Upper lobe of right lung (tissue), 1 donor: ENCODE results near the gene TNKS2. TPM values are rescaled to one million over a fixed set of nuclear protein-coding genes. Genes with fewer than 3 reads are reported as not detected.

Source experiments
- ATAC-seq: fragments of 200-7000 bp; cut with Tn5 transposase; one replicate; pipeline ENCODE4 v1.9.1; 2020; ENCODE audit warnings: mild to moderate bottlenecking, moderate library complexity
- DNase-seq: peaks from one replicate; pipeline ENCODE4 v3.0.0-alpha.2; 2020
- H3K27ac ChIP-seq: fragments of 200-600 bp; one replicate; pipeline ENCODE4 v1.8.0; 2022
- H3K27me3 ChIP-seq: fragments of 200-600 bp; one replicate; pipeline ENCODE4 v1.8.0; 2022; ENCODE audit warnings: mild to moderate bottlenecking
- H3K36me3 ChIP-seq: fragments of 200-600 bp; one replicate; pipeline ENCODE4 v1.8.0; 2022
- H3K4me1 ChIP-seq: fragments of 200-600 bp; one replicate; pipeline ENCODE4 v1.8.0; 2022
- H3K4me3 ChIP-seq: fragments of 200-600 bp; one replicate; pipeline ENCODE4 v1.8.0; 2022; ENCODE audit warnings: mild to moderate bottlenecking
- H3K9me3 ChIP-seq: fragments of 200-600 bp; one replicate; pipeline ENCODE4 v1.8.0; 2022
- intact Hi-C: fragments of 100-400 bp; cut with DNase I; formaldehyde crosslinking; loops from one replicate; pipeline ENCODE4 v1.11.0; 2022
- total RNA-seq: library from RNA; stranded (reverse); fragmentation: NEBNext Ultra II Directional; extraction: Animal tissue kit (Norgen Biotek cat#: 25700); gene quantifications from one replicate; pipeline ENCODE4 v1.2.1, GENCODE V29; 2021
- TF ChIP-seq, protein P1 (sequence below): fragments of 200-600 bp; IDR thresholded peaks from one replicate; pipeline ENCODE4 v1.8.0; 2022; ENCODE audit warnings: antibody characterized with exemption
- donor health status: DM: no; HTN: yes; CAD: no; lungs with severe emphysema.

Gene TNKS2
- total RNA-seq, 1 donor from 2014 or later: 40.5 TPM

DNA sequence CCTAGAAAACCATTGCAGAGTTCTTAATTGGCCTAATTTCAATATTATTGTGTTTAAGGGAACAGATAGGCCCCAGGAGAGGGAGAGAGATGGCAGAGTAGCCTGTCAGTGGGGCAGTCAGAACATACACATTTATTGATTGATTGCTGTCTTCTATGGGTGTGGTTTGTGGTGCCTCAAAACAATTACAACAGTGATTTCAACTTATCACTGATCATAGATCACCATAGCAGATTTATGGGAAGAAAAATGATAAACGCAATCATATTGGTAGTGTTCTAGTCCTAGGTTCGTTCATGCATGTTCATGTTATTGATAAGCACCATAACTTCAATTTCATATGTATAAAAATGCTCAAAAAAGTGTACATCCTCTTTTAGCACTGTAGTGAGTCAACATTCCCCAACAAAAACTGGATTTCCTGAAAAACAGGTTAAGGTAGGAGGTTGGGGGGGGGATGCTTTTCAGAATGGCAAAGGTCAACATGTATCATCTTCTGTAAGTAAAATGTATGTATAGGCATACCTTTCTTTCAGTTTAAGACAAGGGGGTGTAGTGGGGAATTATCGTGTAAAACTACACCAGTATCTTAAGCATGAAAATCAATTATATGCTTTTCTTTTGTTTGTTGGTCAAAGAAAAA lies 1.1 kb upstream of the TNKS2 start:
- intact Hi-C loops: no loop called here
- no peak for DNase-seq
- no peak for ATAC-seq

DNA sequence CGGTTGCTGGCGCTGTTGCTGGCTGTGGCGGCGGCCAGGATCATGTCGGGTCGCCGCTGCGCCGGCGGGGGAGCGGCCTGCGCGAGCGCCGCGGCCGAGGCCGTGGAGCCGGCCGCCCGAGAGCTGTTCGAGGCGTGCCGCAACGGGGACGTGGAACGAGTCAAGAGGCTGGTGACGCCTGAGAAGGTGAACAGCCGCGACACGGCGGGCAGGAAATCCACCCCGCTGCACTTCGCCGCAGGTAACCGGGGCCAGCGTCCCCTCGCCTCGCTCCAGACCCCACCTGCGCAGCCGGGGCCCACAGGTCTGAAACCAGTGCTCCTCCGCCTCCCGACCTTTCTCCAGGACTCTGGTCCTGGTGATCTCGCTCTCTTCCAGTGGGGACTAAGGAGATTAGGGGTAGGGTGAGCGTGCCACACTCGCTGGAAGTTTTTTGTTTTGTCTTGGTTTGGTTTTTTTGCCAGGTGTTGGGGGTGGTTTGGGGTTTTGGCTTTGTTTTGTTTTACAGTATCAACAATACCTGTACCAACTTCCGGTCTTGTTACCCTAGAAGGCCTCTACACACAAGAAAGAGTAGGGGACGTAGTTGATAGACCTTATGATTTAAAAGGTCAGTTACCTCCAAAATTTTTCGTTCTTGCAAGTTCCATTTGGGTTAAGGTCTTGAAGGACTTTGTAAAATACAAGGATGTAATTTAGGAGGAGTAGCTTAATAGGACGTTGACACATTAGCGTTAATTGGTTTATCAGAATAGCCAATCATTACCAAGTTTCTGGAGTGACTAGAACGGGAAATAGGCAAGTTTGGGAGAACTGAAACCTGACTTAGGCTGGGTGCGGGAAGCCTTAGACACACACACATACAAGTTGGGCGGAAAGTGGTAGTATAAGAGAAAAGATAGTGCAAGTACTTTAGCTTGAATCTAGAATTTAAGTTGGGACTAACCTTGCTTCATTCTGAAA lies 704 bp downstream of the TNKS2 start:
- Histone ChIP-seq H3K27ac (peak overlapping the region; percentile 94), H3K36me3 (peaks cover 4% of the 10 kb centered on the region), H3K4me1 (peaks cover 38% of the 10 kb centered on the region), H3K27me3 (no peaks in the 10 kb centered on the region), H3K9me3 (no peaks in the 10 kb centered on the region), H3K4me3 (peak overlapping the region; percentile 96)
- DNase-seq: peak; percentile 77
- ATAC-seq: peak; percentile 65
- TF ChIP-seq, protein P1, sequence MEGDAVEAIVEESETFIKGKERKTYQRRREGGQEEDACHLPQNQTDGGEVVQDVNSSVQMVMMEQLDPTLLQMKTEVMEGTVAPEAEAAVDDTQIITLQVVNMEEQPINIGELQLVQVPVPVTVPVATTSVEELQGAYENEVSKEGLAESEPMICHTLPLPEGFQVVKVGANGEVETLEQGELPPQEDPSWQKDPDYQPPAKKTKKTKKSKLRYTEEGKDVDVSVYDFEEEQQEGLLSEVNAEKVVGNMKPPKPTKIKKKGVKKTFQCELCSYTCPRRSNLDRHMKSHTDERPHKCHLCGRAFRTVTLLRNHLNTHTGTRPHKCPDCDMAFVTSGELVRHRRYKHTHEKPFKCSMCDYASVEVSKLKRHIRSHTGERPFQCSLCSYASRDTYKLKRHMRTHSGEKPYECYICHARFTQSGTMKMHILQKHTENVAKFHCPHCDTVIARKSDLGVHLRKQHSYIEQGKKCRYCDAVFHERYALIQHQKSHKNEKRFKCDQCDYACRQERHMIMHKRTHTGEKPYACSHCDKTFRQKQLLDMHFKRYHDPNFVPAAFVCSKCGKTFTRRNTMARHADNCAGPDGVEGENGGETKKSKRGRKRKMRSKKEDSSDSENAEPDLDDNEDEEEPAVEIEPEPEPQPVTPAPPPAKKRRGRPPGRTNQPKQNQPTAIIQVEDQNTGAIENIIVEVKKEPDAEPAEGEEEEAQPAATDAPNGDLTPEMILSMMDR: no peak
- intact Hi-C loops: no loop called here

More for the DNA sequence above, 1.1 kb upstream of the TNKS2 start:
- Histone ChIP-seq H3K27ac (peak overlapping the region; percentile 94), H3K4me1 (peaks cover 32% of the 10 kb centered on the region), H3K27me3 (no peaks in the 10 kb centered on the region), H3K4me3 (peak overlapping the region; percentile 96), H3K36me3 (peaks cover 4% of the 10 kb centered on the region), H3K9me3 (no peaks in the 10 kb centered on the region)
- TF ChIP-seq, protein P1: no peak

DNA sequence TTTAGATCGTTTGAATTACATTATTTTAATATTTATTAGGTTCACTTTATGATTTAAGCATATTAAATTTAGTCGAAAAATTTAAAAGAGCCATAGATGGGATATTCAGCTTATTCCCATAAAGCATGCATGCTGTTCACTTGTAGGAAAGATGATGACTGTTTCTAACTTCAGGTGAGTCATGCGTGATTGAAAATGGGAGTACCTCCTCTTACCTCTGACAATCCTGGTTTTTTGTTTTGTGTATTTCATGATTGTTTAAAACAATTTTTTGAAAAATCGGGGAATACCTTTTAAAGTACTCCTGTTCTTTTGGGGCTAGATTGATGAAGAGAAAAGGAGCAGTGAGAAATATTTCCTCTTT lies 1.4 kb downstream of the TNKS2 start:
- Histone ChIP-seq H3K27me3 (no peaks in the 10 kb centered on the region), H3K4me3 (peak overlapping the region; percentile 96), H3K27ac (peak overlapping the region; percentile 94), H3K4me1 (peaks cover 42% of the 10 kb centered on the region), H3K9me3 (no peaks in the 10 kb centered on the region), H3K36me3 (peaks cover 9% of the 10 kb centered on the region)
- intact Hi-C loops: no loop called here
- no peak for ATAC-seq
- DNase-seq: no peak
- TF ChIP-seq, protein P1: no peak

DNA sequence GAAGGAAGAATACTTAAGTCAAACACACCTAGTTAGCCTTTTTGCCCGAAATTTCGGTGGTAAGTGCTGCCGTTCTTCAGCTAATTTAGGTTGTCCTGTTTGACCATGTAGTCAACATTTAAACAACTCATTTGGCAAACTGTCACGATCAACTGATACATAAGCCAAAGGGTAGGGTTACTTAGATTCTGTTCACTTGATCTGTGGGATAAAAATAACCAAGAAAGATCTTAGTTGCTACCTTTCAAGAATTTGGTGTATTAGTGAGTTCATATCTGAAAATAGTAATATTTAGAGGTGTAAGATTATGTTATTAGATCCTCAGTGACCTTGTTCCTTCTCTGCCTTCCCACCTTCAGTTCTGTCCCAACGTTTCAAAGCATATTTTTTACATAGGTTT lies 2.0 kb downstream of the TNKS2 start:
- intact Hi-C loops: no loop called here
- DNase-seq (no peak), ATAC-seq (no peak)
- no peaks in the 10 kb centered on the region for H3K9me3 ChIP-seq
- no peaks in the 10 kb centered on the region for H3K27me3 ChIP-seq
- peaks cover 43% of the 10 kb centered on the region for H3K4me1 ChIP-seq
- H3K27ac ChIP-seq: peak overlapping the region; percentile 94
- peak overlapping the region; percentile 96 for H3K4me3 ChIP-seq
- H3K36me3 ChIP-seq: peaks cover 15% of the 10 kb centered on the region
- TF ChIP-seq, protein P1: no peak

DNA sequence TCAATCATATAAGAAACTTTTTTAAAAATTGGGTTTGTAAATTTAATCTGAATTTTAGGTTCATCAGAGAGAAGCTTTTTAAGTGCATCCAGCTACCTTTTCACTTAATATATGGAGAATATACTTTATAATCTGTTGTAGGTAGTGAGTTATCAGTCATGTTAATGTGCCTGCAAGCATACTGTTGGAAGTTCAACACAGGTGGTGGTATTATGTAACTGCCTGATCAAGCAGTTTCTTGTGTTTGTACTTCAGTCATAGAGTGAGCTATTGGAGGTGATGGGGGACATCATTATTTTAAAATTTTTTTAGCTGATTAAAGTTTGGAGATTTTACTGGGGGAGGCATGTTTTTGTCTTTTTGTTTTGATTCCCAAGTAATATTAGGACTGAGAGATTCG lies 2.5 kb downstream of the TNKS2 start:
- intact Hi-C loops: no loop called here
- peaks cover 49% of the 10 kb centered on the region for H3K4me1 ChIP-seq
- no peaks in the 10 kb centered on the region for H3K9me3 ChIP-seq
- H3K27ac ChIP-seq: no peak overlapping the region
- peak overlapping the region; percentile 96 for H3K4me3 ChIP-seq
- H3K27me3 ChIP-seq: no peaks in the 10 kb centered on the region
- ATAC-seq: no peak
- H3K36me3 ChIP-seq: peaks cover 20% of the 10 kb centered on the region
- TF ChIP-seq, protein P1: no peak
- DNase-seq: no peak
